Activated CD4-positive, alpha-beta T cell treated with anti-CD3 and anti-CD28 coated beads for 24 hours (primary cell): Measurements from ENCODE around the gene ASTL.

ENCODE experiments used
- DNase-seq, 2 donors: peaks; one replicate each; pipeline ENCODE4 v3.0.0-alpha.2; 2020; ENCODE audit warnings: low read depth in 2 of 2

ASTL gene

DNA sequence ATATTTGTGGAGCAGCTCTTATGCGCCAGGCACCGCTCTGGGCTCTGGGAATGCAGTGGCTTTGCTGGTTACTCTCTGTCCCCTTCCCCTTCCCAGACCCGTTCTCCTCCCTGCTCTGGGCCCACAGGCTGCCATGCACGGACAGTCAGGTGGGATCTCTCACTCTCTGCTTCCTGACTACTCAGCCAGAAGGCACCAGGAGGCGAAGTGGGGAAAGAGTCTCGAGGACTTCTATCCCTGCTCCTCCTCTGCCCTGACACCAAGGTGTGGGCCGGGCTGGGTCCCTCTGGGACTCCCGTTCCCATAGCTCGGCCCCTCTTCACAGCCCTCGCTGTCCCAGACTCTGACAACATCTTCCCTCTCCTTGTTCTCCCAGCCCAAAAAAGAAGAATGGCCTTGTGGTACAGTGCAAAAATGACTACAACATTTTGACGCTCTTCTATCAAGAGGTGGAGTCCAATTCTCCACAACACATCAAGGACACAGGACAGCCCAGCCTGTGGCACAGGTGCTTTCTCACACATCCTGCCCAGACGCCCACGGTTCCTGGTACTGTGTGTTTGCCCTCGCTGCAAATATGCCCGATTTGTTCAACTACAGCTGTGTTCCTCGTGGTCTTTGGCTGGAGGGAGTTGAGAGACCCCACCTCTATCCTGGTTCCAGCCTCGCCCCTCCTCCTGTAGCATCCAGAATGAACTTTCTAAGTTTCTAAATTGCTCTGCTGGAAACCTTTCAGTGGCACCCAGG lies 21.0 kb upstream of the ASTL start:
- DNase-seq, result peak in 1 of 2 donors; percentile 48

DNA sequence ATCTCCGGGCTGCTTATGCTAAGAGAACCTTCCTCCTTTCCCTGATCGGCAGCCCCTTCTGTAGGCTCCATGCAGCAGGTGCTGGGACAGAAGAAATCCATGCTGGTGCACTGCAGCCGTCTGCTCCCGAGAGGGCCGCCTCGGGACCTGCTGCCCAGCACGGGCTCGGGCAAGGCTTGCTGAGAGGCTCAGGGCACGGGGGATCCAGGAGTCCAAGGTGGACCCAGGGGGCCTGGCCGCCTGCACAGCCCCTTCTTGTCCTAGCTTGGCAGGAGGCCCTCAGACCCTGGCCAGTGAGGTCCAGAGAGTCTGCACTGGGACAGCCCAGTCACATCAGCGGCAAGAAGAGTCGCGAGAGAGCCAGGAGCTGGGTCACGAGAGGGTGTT lies 20.2 kb upstream of the ASTL start:
- DNase-seq, result no peak

DNA sequence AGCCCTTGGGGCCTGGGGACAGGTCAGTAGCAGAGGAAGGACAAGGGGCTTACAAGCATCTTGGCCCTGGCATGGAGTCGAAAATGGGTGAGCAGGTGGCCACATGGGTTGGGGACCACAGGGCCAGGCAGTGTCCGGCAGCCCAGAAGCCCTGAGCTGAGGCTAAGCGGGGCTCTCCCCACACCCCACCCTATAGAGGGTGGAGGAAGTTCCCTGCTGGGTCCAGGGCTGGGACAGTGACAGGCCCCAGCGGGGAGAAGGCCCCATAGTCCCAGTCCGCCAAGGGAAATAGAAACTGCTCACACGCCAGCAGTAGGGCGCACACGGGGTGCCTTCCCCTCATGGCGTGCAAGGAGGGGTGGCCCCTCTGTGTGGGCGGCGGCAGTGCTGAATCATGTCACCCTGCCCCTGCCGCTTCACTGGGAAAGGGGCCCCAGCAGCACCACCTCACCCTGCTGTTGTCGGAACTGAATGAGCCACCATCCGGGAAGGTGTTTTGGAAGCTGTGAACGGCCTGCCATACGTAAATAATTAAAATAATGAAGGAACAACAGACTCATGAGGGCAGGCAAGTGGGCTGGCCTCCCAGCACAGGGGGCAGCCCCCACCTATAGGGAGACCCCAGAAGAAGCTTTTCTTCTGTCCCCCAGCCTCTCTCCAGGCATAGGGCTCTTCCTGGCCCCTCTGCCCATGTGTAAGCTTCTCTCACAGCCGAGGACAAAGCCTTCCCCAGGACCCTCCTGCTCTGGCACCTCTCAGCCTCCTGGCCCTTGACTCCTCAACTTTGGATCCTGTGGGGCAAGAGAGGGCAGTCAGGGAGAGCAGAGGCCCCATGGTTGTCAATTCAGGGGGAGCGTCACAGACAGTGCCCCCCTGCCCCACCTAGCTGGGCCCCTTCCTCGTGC lies 19.6 kb upstream of the ASTL start:
- peak; percentile 96 for DNase-seq

DNA sequence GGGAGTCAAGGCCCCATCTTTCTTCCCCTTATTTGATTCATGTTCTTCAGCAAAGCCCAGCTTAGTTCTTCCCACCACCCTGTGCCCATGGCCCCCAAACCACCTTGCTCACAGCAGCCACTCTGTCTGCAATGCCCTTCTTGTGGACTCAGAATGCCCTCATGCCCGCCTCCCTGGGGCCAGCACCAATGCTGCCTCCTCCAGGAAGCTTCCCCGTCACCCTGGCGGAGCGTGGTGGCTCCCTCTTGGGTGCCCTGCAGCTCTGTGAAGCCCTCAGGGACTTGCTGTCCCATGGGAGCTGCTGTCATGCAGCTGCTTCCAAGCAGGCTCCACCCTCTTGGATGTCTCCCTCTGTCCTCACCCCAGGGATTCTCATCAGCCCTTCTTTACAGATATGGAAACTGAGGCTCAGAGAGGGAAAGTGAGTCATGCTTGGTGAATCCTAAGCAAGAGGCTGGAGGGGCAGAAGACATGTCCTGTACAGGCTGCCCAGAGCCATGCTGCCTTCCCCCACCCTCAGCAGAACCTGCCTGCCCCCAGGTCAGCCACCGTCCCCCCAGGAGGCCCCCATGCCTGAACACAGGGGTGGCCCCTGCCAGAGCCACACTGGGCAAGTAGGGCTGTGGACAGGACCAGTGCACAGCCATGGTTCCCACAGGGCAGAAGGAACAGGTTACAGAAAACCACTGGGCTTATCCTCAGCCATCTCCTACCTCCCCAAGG lies 18.8 kb upstream of the ASTL start:
- DNase-seq, result no peak

DNA sequence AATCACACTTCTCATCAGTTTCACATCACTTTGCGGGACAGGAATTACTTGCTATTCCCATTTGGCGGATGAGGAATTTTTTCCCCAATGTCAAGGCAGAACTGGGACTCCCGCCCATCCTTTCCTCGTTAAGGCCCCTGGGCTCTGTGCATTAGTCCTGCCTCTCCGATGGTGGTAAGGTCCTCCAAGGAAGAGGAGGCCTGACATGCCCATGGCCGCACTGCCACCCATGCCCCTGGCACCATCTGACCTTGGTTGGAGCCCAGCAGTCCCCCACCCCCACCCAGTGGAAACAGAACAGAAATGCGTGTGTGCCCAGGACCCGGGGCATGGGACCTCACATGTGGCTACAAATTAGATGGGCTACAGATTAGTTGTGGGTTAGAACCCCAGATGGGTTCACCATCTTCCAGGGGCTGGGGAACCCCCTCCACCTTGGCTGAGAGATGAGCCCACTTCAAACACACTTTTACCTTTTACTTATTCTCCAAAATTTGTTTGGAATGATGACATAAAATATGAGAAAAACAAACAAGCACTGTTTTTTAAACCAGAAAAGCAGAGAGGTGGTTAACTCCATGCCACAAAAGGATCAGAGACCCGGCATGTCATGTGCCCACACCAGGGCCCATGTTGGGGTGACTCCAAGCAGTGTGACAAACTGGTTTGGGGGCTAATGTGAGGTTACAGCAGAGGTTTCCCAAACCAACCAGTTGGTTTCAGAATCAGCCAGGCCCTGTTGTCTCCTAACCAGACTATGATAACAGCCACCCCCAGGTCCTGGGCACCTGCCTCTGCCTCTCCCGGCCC lies 17.9 kb upstream of the ASTL start:
- no peak for DNase-seq

DNA sequence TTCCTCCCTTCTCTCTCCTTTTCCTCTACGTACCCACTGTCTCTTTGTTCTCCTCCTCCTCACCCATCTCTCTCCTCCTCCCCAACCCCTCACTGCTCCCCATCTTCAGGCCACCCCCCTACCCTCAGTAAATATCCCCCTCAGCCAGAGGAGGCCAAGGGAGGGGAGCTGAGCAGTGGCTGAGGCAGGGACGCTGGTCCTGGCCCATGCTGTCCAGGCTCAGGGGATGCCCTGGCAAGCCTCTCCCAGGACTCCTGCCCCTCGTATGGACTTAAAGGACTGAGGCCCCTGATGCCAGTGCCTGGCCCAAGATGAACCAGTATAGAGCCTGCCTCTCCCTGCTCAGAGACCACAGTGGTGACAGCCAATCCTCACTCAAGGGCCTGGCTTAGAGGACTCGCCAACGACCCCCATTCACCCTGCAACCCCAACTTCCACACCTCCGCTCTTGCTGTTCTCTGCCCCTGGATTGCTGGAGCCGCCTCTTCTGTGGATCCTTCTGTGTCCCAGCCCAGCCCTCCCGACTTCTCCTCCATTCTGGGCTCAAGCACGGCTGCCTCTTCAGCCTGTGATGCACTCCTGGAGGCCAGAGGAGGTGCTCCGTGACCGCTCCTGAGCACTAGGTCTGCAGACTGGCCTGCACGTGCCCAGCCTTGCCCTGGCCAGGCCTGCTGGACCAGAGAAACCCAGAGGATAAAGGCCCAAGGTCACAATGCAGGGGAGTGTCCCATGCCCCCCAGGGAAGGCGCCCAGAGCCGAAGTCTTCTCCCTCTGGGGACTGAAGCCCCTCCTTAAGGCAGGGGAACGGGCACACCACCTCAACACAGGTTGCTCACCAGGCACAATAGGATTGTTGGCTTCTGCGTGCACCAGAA lies 16.4 kb upstream of the ASTL start:
- DNase-seq, result no peak

DNA sequence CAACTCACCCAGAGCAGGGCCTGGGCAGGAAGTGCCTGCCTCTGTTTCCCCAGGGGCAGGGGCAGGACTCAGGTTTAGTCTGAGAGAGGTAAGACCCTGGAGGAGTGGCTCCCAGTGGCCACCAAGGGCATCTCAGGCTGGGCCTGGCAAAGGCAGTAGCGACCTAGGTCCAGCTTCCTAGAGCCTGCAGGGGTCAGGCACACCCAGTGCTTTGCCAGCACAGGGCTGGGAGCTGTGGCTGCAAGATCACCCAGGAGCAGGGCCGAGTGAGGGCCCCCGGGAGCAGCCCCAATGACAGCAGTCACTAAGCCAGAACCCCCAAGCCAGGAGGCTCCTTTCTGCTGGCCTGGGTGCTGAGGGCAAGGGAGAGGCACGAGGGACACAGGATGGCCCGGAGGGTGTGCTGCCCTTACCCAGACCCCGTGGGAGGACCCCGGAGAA lies 15.7 kb upstream of the ASTL start:
- DNase-seq, result no peak

DNA sequence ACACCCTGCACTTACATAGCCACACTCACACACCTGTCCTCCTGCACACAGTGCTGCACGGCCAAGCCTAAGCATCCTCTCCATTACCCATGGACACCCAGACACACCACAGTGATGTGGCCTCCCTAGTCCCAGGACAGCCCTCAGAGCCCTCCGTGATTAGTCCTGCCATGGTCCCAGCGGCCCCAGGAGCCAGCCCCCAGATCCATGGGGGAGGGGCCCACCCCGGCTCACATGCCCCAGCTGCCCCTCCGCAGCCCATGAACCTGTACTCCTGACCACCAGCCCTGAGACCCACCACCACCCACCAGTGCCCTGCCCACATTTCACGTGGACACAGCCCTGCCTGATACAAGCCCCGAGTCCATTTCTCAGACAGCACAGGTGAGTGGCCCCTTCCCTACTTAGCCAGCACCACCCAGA lies 15.0 kb upstream of the ASTL start:
- DNase-seq, result no peak

DNA sequence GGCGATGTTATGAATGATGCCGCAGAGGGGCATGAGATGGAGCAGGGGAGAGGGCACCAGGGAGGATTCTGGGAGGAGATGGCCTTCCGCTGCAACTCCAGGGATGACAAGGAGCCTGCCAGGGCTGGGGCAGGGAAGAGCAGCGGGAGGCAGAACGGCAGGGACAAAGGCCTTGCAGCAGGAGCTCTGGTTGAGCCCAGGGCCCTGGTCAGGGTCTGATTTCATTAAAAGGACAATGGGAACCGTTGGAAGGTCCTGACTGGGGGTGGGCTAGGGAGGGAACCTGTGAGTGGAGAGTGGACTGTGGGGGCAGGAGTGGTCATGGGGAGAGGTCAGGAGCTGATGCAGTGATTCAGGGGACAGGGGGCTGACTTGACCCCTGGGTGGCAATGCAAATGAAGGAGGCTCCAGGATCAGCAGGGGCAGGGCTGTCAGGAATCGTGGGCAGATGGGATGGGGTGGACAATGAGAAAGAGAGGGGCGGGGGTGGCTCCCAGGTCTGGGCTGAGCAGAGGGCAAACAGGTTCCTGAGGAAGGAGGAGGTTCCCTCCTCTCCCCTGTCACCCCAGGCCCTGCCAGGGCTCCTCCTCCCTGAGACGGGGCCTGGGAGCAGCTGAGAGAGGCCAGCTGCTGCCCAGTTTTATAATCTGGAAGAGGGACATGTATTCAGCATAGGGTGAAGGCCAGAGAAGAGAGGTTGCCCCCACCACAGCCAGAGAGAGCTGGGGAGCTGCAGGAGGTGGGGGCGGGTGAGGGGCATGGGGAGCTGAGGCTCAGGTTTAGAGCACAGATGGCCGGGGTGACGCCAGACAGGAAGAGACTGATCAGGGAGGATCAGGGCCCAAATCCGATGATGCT lies 14.2 kb upstream of the ASTL start:
- DNase-seq, result no peak

DNA sequence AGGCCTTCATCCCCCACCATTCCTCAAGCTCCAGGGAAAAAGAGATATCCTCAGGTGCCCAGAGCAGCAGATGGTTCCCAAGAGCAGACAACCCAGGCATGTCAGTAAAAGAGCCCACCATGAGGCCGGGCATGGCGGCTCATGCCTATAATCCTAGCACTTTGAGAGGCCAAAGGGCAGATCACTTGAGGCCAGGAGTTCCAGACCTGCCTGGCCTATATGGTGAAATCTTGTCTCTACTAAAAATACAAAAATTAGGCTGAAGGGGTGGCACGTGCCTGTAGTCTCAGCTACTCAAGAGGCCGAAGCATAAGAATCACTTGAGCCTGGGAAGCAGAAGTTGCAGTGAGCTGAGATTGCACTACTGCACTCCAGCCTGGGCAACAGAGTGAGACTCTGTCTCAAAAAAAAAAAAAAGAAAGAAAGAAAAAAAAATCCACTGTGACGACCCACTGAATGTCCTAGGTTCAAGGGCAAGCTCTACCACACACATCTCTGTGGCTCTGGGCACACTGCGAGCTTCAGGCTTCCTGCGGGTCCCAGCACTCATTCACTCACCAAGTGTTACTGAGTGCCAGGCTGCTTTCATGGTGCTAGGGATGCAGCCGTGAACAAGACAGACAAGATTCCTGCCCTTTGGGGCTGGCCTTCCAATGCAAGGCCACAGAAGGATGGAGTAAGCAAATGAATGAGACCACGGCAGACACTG lies 13.4 kb upstream of the ASTL start:
- no peak for DNase-seq

DNA sequence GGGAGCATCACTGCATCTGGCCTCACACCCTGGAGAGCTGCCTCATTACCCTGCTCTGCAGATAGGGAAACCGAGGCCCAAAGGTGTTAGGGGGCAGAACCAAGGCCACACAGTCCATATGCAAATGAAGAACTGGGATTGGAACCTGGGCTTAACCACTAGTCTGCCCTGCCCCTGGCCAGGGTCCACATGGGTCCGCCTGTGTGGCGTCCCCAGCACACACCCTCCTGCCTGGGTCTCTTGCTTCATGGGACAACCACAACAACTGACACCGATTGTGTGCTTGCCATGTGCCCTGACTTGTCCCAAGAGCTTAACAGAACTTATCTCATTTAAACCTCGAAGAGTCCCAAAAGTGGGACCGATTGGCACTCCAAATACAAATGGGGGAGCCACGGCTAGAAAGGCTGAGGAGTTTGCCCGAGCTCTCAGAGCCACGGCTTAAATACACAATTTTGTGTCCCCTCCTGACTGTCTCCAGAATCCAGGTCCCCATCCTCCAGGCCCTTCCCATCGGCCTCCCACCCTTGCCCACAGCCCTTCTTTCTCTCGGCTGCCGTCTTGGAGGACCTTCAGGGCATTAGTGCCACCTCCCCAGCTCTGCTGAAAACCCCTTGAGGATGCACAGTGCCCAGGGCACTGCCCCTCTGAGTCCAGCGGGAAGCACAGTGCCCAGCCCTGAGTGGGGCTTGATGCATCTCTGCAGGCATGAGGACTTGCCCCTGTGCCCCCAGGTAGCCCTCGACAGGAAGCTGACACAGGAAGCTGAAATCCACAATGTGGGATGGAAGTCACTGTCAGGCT lies 12.7 kb upstream of the ASTL start:
- DNase-seq, result no peak

DNA sequence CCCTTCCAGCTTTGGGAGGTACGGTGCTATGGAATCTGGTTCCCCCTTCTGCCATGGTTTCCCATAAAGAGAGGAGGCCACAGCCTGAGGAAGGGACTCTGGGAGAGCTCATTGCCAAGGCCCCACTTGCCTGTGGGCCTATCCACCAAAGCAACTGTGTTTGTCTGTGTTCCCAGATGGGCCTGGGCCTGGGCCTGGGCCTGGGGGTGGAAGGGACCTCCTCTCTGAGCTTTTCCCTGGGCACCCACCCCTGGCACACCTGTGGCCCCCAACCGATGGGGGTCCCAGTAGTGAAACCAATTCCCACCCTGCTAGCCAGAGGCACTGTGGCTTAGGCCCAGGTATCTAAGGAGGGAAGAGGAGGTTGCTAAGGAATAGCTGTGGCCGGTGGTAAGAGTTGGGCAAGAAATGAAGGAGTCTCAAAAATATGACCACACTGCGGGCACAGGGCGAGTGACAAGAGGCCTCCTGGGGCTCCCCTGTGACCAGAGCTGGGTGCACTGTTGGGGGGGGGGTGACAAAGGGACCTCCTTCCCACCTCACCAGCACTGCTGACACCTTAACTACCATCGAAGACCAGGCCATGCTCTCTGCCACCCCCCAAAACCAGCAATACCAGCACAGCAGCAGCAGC lies 11.8 kb upstream of the ASTL start:
- no peak for DNase-seq

DNA sequence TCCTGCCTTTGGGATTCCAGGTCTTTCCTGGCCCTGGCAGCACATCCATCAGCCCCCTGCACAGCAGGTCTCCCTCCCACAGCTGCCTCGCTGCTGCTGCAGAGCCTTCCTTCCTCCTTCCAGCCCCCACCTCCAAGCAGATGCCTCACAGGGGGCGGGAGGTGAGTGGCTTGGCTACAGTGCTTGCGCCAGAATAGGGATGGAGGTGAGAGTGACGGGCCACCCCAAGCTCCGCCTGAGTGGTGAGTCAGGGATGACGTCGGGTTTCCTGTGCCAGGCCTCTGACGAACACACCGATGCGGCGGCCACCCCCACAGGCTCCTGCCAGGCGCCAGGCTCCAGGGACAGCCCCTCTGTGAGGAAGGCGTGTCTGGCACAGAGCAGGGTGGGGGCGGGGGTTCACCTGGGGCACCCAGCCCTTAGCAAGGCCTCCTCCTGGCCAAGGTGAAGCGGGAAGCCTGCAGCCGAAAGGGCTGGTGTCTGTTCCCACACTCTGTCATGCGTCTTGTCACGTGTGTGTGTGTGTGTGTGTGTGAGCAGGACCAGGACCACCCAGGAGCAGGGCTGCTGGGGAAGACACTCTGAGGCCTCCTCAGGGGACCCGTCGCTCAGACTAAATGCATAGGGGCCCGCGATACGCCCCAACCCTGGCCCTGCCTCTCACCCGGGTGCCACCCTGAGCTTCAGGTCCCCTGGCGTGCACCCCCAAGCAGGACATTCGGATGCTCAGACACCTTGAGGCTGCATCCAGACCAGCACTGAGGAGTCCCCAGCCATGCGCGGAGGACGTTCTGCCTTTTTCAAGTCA lies 10.3 kb upstream of the ASTL start:
- DNase-seq, result peak; percentile 93 to 96

DNA sequence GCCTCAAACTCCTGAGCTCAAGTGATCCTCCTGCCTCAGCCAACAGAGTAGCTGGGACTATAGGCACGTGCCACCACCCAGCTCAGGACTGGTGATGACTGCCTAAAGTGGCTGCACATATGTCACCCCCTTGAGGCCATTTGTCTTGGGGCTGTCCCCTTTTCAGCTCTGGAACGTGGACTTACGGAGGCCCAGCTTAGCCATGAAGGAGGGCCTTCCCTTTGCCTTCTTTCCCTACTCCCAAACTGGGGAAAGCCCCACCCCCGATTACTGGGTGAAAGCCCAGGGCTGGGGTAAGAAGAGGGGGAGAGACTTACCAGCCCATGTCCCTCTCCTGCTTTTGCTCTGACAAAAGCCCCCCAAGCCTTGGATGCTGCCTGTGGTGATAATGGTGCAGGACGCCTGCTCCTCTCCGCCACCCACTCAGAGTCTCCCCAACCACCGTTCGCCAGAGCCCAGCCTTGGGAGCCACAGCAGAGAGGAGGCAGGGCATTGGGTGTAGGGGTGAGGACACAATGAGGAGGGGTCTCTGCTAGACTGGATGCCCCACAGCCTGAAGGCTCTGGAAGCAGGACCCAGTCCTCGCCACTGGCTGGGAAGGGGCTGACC lies 9.4 kb upstream of the ASTL start:
- DNase-seq, result no peak

DNA sequence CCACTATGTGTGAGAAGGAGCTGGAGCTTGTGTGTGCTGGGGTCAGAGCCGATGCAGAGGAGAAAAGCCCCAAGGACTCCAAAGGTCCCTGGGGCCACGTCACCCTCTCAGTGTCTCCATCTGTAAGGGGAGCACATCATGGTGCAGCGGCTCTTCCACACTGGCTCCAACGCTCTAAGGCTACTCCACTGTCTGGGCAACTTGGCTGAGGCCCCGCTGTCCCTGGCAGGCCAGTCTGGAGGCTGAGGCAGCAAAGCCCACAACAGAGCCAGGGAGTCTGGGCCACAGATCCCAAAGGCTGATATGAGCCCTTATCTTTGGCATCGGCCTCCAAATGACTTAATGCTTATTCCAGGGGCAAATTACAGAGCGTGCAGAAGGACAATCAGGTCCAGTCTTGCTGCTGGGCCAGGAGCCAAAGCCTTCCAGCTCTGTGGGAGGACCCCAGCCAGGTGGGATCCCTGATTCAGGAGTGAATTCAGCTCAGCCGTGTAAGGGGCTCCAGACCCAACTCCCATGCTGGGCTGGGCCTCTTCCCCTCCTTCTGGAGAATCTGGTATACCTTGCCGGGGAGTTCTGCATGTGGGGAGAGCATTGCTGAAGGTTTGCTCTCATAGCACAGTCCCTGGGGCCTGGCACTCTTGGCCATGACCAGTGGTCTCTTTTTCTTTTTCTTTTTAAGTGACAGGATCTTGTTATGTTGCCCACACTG lies 8.7 kb upstream of the ASTL start:
- no peak for DNase-seq
